NOMO-1 treated with DMSO at 0.1 percent for 48 hours (cell line): ENCODE measurements around the gene RAPGEF5.

Source experiments
- DNase-seq: peaks from one replicate; lab custom pipeline; 2025; ENCODE audit not compliant: unreplicated experiment; lab: John Stamatoyannopoulos, UW

The RAPGEF5 gene

GRCh38 chr7:22378199-22378980, 21.4 kb upstream of the RAPGEF5 start:
- DNase-seq = no peak

GRCh38 chr7:22377703-22378102, 20.7 kb upstream of the RAPGEF5 start:
- DNase-seq = no peak

- no peak for DNase-seq
These were observed 18.6 kb upstream of the RAPGEF5 start for GRCh38 chr7:22375359-22376048.

GRCh38 chr7:22373911-22374310, 17.0 kb upstream of the RAPGEF5 start:
- no peak for DNase-seq

- no peak for DNase-seq
These were observed 16.4 kb upstream of the RAPGEF5 start for GRCh38 chr7:22373388-22373787.

GRCh38 chr7:22372863-22373262, 15.9 kb upstream of the RAPGEF5 start:
- DNase-seq = no peak

GRCh38 chr7:22371878-22372277, 14.9 kb upstream of the RAPGEF5 start:
- no peak for DNase-seq

GRCh38 chr7:22364900-22365299, 7.9 kb upstream of the RAPGEF5 start:
- no peak for DNase-seq

GRCh38 chr7:22363756-22364422, 6.9 kb upstream of the RAPGEF5 start:
- no peak for DNase-seq

- DNase-seq = no peak
These were observed 4.8 kb upstream of the RAPGEF5 start for GRCh38 chr7:22361795-22362194.

- DNase-seq = no peak
These were observed 4.4 kb upstream of the RAPGEF5 start for GRCh38 chr7:22361320-22361719.

GRCh38 chr7:22358820-22359697, 2.1 kb upstream of the RAPGEF5 start:
- no peak for DNase-seq

GRCh38 chr7:22357311-22358175, 589 bp upstream of the RAPGEF5 start:
- no peak for DNase-seq

- DNase-seq = no peak
These were observed 803 bp downstream of the RAPGEF5 start for GRCh38 chr7:22356010-22356691.

- no peak for DNase-seq
These were observed 1.3 kb downstream of the RAPGEF5 start for GRCh38 chr7:22355620-22356009.

GRCh38 chr7:22354462-22354861, 2.5 kb downstream of the RAPGEF5 start:
- DNase-seq = no peak

GRCh38 chr7:22352887-22353286, 4.1 kb downstream of the RAPGEF5 start:
- no peak for DNase-seq

GRCh38 chr7:22351878-22352277, 5.1 kb downstream of the RAPGEF5 start:
- DNase-seq = no peak

GRCh38 chr7:22351329-22351692, 5.6 kb downstream of the RAPGEF5 start:
- no peak for DNase-seq
